Measurements from ENCODE around the gene VCL. TPM values are rescaled to one million over a fixed set of nuclear protein-coding genes. Genes with fewer than 3 reads are reported as not detected.
"Not testable (repeated sequence)": the region's sequence is repeated elsewhere in the genome, so short reads cannot be mapped to it uniquely, and the experiment has no call there.

Gene VCL
- total RNA-seq, 1 donor from 2014 or later = 74.6 TPM

GRCh38 chr10:73962386-73962785, 35.5 kb upstream of the VCL start:
- H3K4me1 ChIP-seq = peaks cover 29% of the 10 kb centered on the region
- intact Hi-C loops (cut with DNase I) = no loop called here

GRCh38 chr10:73963533-73963932, 34.4 kb upstream of the VCL start:
- H3K4me3 ChIP-seq; intact Hi-C loops (cut with DNase I); H3K9me3 ChIP-seq; H3K27me3 ChIP-seq; H3K36me3 ChIP-seq; H3K27ac ChIP-seq: not testable (repeated sequence)
- peak in 1 of 2 donors; percentile 42 for DNase-seq (ENCODE audit: extremely low spot score in 2 of 2)
- peaks cover 27% of the 10 kb centered on the region for H3K4me1 ChIP-seq

More at GRCh38 chr10:73962386-73962785, 35.5 kb upstream of the VCL start:
- Histone ChIP-seq H3K9me3 (no peaks in the 10 kb centered on the region), H3K27ac (no peak overlapping the region), H3K4me3 (no peak overlapping the region), H3K36me3 (no peaks in the 10 kb centered on the region), H3K27me3 (no peaks in the 10 kb centered on the region)
- peak in 1 of 2 donors; percentile 76 for DNase-seq (ENCODE audit: extremely low spot score in 2 of 2)
- TF ChIP-seq POLR2AphosphoS5 (IDR thresholded peaks at IDR 0.05; ENCODE audit: insufficient read depth in 1 of 2, low read depth in 1 of 2) (no peak), POLR2A (IDR thresholded peaks at IDR 0.05) (no peak), CTCF (IDR thresholded peaks at IDR 0.05) (no peak)

GRCh38 chr10:73964743-73965142, 33.2 kb upstream of the VCL start:
- intact Hi-C loops (cut with DNase I) = no loop called here
- Histone ChIP-seq H3K27me3 (no peaks in the 10 kb centered on the region), H3K27ac (no peak overlapping the region), H3K4me3 (no peak overlapping the region), H3K9me3 (no peaks in the 10 kb centered on the region), H3K4me1 (peaks cover 27% of the 10 kb centered on the region), H3K36me3 (no peaks in the 10 kb centered on the region)
- TF ChIP-seq POLR2A (IDR thresholded peaks at IDR 0.05) (no peak), CTCF (IDR thresholded peaks at IDR 0.05) (no peak), POLR2AphosphoS5 (IDR thresholded peaks at IDR 0.05; ENCODE audit: insufficient read depth in 1 of 2, low read depth in 1 of 2) (no peak)
- DNase-seq (ENCODE audit: extremely low spot score in 2 of 2) = peak in 1 of 2 donors; percentile 29

- H3K9me3 ChIP-seq; H3K4me3 ChIP-seq; intact Hi-C loops (cut with DNase I); H3K36me3 ChIP-seq; H3K27me3 ChIP-seq: not testable (repeated sequence)
- Histone ChIP-seq H3K27ac (peak overlapping the region; percentile 93), H3K4me1 (peaks cover 27% of the 10 kb centered on the region)
- DNase-seq (ENCODE audit: extremely low spot score in 2 of 2) = peak in 1 of 2 donors; percentile 77
These were observed 32.5 kb upstream of the VCL start for GRCh38 chr10:73965267-73965889.

- peak overlapping the region; percentile 93 for H3K27ac ChIP-seq
- H3K36me3 ChIP-seq = no peaks in the 10 kb centered on the region
- peaks cover 27% of the 10 kb centered on the region for H3K4me1 ChIP-seq
- intact Hi-C loops (cut with DNase I) = no loop called here
- TF ChIP-seq POLR2AphosphoS5 (IDR thresholded peaks at IDR 0.05; ENCODE audit: insufficient read depth in 1 of 2, low read depth in 1 of 2) (peak; percentile 67 to 99), POLR2A (IDR thresholded peaks at IDR 0.05) (no peak)
- DNase-seq (ENCODE audit: extremely low spot score in 2 of 2) = peak in 1 of 2 donors; percentile 93
- H3K4me3 ChIP-seq = no peak overlapping the region
- H3K27me3 ChIP-seq = no peaks in the 10 kb centered on the region
- no peaks in the 10 kb centered on the region for H3K9me3 ChIP-seq
These were observed 31.8 kb upstream of the VCL start for GRCh38 chr10:73965890-73966768.

- no peaks in the 10 kb centered on the region for H3K36me3 ChIP-seq
- intact Hi-C loops (cut with DNase I) = no loop called here
- DNase-seq (ENCODE audit: extremely low spot score in 2 of 2) = peak in 1 of 2 donors; percentile 64
- TF ChIP-seq CTCF (IDR thresholded peaks at IDR 0.05) (no peak), POLR2A (IDR thresholded peaks at IDR 0.05) (no peak), POLR2AphosphoS5 (IDR thresholded peaks at IDR 0.05; ENCODE audit: insufficient read depth in 1 of 2, low read depth in 1 of 2) (no peak)
- H3K27me3 ChIP-seq = no peaks in the 10 kb centered on the region
- H3K27ac ChIP-seq = peak overlapping the region; percentile 93
- peaks cover 27% of the 10 kb centered on the region for H3K4me1 ChIP-seq
- no peaks in the 10 kb centered on the region for H3K9me3 ChIP-seq
- no peak overlapping the region for H3K4me3 ChIP-seq
These were observed 30.9 kb upstream of the VCL start for GRCh38 chr10:73967022-73967429.

Data from vagina (tissue), 2 donors.